Tibial nerve (tissue), 4 donors: ENCODE results near the gene CFAP99. TPM values are rescaled to one million over a fixed set of nuclear protein-coding genes. Genes with fewer than 3 reads are reported as not detected.

ENCODE experiments used
- DNase-seq, 2 donors: peaks; one replicate each; pipeline ENCODE4 v3.0.0-alpha.2; 2019; ENCODE audit warnings: low spot score in 2 of 2
- H3K27ac ChIP-seq, 4 donors: fragments of 200-600 bp; sonication (generic) in 3 of 4; one replicate each; pipeline ENCODE4 v1.5.1; 2017 to 2019; ENCODE audit warnings: mild to moderate bottlenecking in 1 of 4
- H3K27me3 ChIP-seq, 2 donors: fragments of 200-600 bp; sonication (generic) in 1 of 2; one replicate each; pipeline versions ENCODE4 v1.5.1 to v1.6.0; 2017 to 2019
- H3K36me3 ChIP-seq, 3 donors: fragments of 200-600 bp; sonication (generic); one replicate each; pipeline ENCODE4 v1.5.1; 2018 to 2019
- H3K4me1 ChIP-seq, 4 donors: fragments of 200-600 bp; sonication (generic) in 3 of 4; one replicate each; pipeline ENCODE4 v1.5.1; 2017 to 2019
- H3K4me3 ChIP-seq, 4 donors: fragments of 200-600 bp; sonication (generic) in 3 of 4; one replicate each; pipeline ENCODE4 v1.5.1; 2017 to 2019; ENCODE audit warnings: mild to moderate bottlenecking in 1 of 4, moderate library complexity in 1 of 4
- H3K9me3 ChIP-seq, 4 donors: fragments of 200-600 bp; sonication (generic) in 3 of 4; one replicate each; pipeline ENCODE4 v1.5.1; 2017 to 2019
- EP300 ChIP-seq, 2 donors: sonication (generic); formaldehyde crosslinking; IDR thresholded peaks; one replicate each; pipeline ENCODE4 v1.6.1; 2017; ENCODE audit warnings: antibody characterized with exemption in 2 of 2, mild to moderate bottlenecking in 1 of 2
- POLR2A ChIP-seq, 2 donors: fragments of 450-650 bp; IDR thresholded peaks; one replicate each; pipeline ENCODE4 v1.6.1; 2017; ENCODE audit warnings: antibody characterized with exemption in 2 of 2, mild to moderate bottlenecking in 2 of 2, moderate library complexity in 2 of 2
- WGBS, 2 donors: methylation state at CpG; one replicate each; pipeline ENCODE4 v1.1.5; 2018; 5-methylcytosine and 5-hydroxymethylcytosine counted together
- total RNA-seq, 4 donors: library from RNA; depleted of rRNA; stranded (reverse); fragments of >200 nt; gene quantifications; one replicate each; pipeline ENCODE4 v1.1.0, GENCODE V29; 2016
- TF ChIP-seq, protein P1 (sequence below), 5 experiments: fragments of 200-600 bp in 3 of 5; fragments of 450-650 bp in 2 of 5; sonication (generic) in 3 of 5; IDR thresholded peaks; one replicate each; pipeline ENCODE4 v1.5.1; 2016 to 2019; ENCODE audit warnings: antibody characterized with exemption in 5 of 5, mild to moderate bottlenecking in 3 of 5, moderate library complexity in 2 of 5

Gene CFAP99
- total RNA-seq, 4 donors from 2014 or later: not detected

DNA sequence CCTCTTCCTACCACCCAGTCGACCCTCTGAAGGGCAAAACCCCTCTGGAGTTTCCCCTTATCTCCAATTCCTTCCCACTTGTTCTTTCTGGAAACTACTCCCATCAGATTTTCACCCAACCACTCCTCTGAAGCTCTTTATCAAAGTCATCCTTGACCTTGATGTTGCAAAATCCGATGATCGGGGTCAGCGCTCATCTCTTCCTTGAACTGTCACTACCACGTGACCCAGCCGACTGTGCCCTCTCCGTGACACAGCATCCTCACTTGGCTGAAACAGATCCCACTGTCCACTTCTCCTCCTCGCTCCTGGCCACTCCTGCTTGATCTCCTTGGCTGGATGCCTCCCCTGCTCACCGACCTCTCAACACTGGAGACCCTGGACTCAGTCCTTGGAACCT is 1.1 kb downstream of the CFAP99 start:
- Histone ChIP-seq H3K27me3 (peaks cover 0 to 67% of the 10 kb centered on the region in 2 donors), H3K4me1 (peaks cover 0 to 38% (median 9%) of the 10 kb centered on the region in 4 donors), H3K36me3 (no peaks in the 10 kb centered on the region), H3K4me3 (no peak overlapping the region), H3K9me3 (no peaks in the 10 kb centered on the region), H3K27ac (no peak overlapping the region)
- DNase-seq: no peak
- no peak for TF ChIP-seq EP300 (IDR thresholded peaks at IDR 0.05)
- no peak for TF ChIP-seq POLR2A (IDR thresholded peaks at IDR 0.05)
- TF ChIP-seq, protein P1, sequence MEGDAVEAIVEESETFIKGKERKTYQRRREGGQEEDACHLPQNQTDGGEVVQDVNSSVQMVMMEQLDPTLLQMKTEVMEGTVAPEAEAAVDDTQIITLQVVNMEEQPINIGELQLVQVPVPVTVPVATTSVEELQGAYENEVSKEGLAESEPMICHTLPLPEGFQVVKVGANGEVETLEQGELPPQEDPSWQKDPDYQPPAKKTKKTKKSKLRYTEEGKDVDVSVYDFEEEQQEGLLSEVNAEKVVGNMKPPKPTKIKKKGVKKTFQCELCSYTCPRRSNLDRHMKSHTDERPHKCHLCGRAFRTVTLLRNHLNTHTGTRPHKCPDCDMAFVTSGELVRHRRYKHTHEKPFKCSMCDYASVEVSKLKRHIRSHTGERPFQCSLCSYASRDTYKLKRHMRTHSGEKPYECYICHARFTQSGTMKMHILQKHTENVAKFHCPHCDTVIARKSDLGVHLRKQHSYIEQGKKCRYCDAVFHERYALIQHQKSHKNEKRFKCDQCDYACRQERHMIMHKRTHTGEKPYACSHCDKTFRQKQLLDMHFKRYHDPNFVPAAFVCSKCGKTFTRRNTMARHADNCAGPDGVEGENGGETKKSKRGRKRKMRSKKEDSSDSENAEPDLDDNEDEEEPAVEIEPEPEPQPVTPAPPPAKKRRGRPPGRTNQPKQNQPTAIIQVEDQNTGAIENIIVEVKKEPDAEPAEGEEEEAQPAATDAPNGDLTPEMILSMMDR (IDR thresholded peaks at IDR 0.05): no peak
- 62 to 65% methylated on average over 9 of the region's 9 CpGs for WGBS, 2 donors

DNA sequence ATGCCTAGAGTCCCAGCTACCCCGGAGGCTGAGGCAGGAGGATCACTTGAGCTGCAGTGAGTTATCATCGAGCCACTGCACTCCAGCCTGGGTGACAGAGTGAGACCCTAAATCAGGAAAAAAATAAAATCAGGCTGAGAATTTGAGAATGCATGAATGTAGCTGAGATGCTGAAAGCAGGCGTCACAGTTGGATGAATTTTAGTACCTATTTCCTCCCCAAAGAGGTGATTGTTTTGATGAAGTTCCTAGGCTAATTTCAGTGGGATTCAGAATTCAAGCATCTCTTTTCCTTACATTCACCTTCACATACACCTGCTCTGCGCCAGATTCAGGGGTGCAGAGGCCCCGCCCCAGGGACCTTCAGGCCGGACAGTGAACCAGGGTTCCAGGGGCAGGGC is 3.2 kb downstream of the CFAP99 start:
- no peak for TF ChIP-seq EP300 (IDR thresholded peaks at IDR 0.05)
- TF ChIP-seq, protein P1 (IDR thresholded peaks at IDR 0.05): no peak
- TF ChIP-seq POLR2A (IDR thresholded peaks at IDR 0.05): no peak
- 86 to 87% methylated on average over 6 of the region's 6 CpGs for WGBS, 2 donors

DNA sequence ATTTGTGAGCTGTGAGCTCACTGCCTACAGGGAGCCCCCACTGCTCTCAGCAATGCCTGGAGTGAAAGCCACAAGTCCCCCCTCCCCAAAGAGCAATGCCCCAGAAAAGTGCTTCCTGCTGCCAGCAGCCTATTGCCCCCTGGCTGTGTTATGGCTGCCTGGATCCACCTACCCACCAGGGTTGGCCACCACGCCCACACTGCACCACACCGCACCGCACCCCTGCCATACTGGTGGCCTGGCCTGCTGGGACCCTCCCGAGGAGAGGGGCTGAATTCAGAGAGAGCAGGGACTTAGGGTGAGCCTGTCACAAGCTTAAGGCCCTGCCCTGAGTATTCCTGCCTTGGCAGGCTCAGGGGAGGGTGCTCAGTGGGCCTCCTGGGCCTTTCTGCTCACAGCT is 4.3 kb downstream of the CFAP99 start:
- Histone ChIP-seq H3K4me1 (peaks cover 0 to 12% (median 6%) of the 10 kb centered on the region in 4 donors), H3K9me3 (no peaks in the 10 kb centered on the region), H3K27me3 (peaks cover 0 to 50% of the 10 kb centered on the region in 2 donors), H3K4me3 (no peak overlapping the region), H3K27ac (no peak overlapping the region), H3K36me3 (no peaks in the 10 kb centered on the region)
- 71 to 83% methylated on average over 4 of the region's 4 CpGs for WGBS, 2 donors
- DNase-seq: no peak
- TF ChIP-seq, protein P1 (IDR thresholded peaks at IDR 0.05): no peak
- TF ChIP-seq POLR2A (IDR thresholded peaks at IDR 0.05): no peak

More for the DNA sequence above, 3.2 kb downstream of the CFAP99 start:
- no peak overlapping the region for H3K4me3 ChIP-seq
- no peaks in the 10 kb centered on the region for H3K9me3 ChIP-seq
- no peaks in the 10 kb centered on the region for H3K36me3 ChIP-seq
- H3K27me3 ChIP-seq: peaks cover 0 to 57% of the 10 kb centered on the region in 2 donors
- no peak overlapping the region for H3K27ac ChIP-seq
- H3K4me1 ChIP-seq: peaks cover 0 to 21% (median 6%) of the 10 kb centered on the region in 4 donors
- no peak for DNase-seq

DNA sequence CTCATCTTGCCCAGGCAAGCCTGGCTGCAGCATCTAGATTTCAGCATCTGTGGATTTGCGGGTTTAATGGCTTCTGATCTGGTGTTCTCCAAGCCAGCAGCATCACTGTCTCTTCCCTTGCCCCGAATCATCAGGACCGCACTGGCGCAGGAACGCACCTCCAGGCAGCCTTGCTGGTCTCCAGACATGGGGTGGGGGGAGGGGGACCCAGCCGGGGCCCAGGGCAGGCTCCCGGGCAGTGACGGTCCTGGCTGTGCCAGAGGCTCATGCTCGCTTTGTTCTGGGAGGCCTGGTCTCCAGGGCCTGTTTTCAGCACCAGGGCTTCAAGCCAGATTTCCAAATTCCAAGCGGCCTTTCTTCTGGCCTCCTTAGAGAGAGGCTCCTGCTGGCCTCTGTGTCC is 4.9 kb downstream of the CFAP99 start:
- Histone ChIP-seq H3K9me3 (no peaks in the 10 kb centered on the region), H3K27me3 (peaks cover 0 to 56% of the 10 kb centered on the region in 2 donors), H3K27ac (no peak overlapping the region), H3K36me3 (no peaks in the 10 kb centered on the region), H3K4me1 (peaks cover 0 to 12% (median 6%) of the 10 kb centered on the region in 4 donors), H3K4me3 (no peak overlapping the region)
- 76 to 86% methylated on average over 6 to 9 of the region's 10 CpGs for WGBS, 2 donors
- TF ChIP-seq POLR2A (IDR thresholded peaks at IDR 0.05): no peak
- no peak for TF ChIP-seq EP300 (IDR thresholded peaks at IDR 0.05)
- TF ChIP-seq, protein P1 (IDR thresholded peaks at IDR 0.05): no peak
- no peak for DNase-seq

DNA sequence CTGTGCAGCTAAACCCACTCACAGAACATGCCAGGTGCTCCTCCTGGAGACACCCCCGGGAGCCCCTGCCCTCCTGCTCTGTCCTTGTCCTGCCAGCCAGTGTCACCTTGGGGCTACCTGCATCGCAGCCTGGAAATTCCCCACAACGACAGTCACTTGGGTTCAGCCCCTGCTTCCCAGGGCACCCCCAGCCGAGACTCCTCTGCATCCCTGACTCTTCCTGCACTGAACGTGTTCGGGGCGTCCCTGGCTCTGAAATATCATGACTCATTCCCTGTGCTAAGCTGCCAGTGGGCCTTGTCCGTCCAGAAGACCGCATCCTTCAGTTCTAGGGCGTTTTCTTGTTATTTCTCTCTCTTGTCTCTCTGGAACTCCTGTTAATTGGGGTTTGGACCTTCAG is 5.8 kb downstream of the CFAP99 start:
- H3K27ac ChIP-seq: no peak overlapping the region
- peaks cover 0 to 53% of the 10 kb centered on the region in 2 donors for H3K27me3 ChIP-seq
- no peak overlapping the region for H3K4me3 ChIP-seq
- TF ChIP-seq POLR2A (IDR thresholded peaks at IDR 0.05) (no peak), EP300 (IDR thresholded peaks at IDR 0.05) (no peak)
- TF ChIP-seq, protein P1 (IDR thresholded peaks at IDR 0.05): no peak
- DNase-seq: no peak
- peaks cover 0 to 3% (median under 1%) of the 10 kb centered on the region in 4 donors for H3K4me1 ChIP-seq
- 74 to 82% methylated on average over 10 of the region's 10 CpGs for WGBS, 2 donors
- no peaks in the 10 kb centered on the region for H3K36me3 ChIP-seq
- no peaks in the 10 kb centered on the region for H3K9me3 ChIP-seq
